ENCODE data around the gene SYVN1. TPM values are rescaled to one million over a fixed set of nuclear protein-coding genes. Genes with fewer than 3 reads are reported as not detected.
"Not testable (repeated sequence)": the region's sequence is repeated elsewhere in the genome, so short reads cannot be mapped to it uniquely, and the experiment has no call there.

The SYVN1 gene
- total and polyA plus RNA-seq, 2 donors: 3.6 to 22.7 TPM

DNA sequence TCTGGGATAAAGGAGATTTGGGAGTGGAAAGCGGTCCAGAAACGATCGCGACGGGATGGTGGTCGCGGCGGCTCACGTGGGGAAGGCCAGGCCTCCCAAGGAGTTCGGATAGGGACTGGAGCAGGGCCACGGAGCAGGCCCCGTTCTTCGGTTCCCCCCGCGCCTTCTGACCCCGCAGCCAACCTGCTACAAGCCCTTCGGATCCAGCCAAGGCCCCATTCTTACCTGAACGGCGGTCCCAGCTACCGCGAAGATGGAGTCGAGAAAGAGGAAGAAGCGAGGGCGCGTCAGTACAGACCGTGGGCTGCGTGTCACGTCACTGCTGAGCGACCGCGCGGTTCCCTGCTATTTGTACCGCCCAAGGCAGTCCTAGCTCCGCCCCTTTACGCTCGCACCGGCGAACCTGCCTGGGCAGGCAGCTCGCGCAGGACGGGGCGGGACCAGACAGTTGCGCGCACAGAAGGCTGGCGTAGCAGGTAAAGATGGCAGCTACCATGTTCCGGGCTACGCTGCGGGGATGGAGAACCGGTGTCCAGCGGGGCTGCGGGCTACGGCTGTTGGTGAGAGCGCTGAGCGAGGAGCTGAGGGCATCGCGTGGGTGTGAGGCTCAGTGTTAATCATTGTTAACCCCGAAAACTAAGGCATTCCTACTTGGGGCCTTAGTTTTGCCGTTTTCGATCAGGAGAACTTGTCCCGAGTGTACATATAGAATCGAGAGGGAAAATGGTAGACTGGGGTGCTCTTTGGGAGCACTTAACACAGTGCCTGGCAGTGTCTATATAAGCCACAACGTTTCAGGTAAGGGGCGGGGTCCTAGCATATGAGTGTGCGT is 12.2 kb downstream of the SYVN1 start, which contains the start of the genes FAU and MRPL49:
FAU (minus strand) TSS at position 270 of the 832 bp plus-strand sequence. CDS start 321 bp downstream, outside the sequence.
MRPL49 (plus strand) TSS at position 457 of the 832 bp plus-strand sequence; CDS start at position 483, 26 bp downstream.
- Histone ChIP-seq H3K4me1 (ENCODE audit: control insufficient read depth in 2 of 2, insufficient read depth in 2 of 2, low read length in 2 of 2) (peaks cover 10 to 26% of the 10 kb centered on the region in 2 donors), H3K9me3 (ENCODE audit: control insufficient read depth in 2 of 2, insufficient read depth in 1 of 2, low read length in 1 of 2) (peaks cover 0 to under 1% of the 10 kb centered on the region in 2 donors), H3K27me3 (ENCODE audit: control insufficient read depth in 2 of 2, insufficient read depth in 1 of 2, low read length in 1 of 2) (no peaks in the 10 kb centered on the region), H3K27ac (ENCODE audit: low read depth in 1 of 2, low read length in 1 of 2) (peak within 1 kb of the TSS; percentile 92 to 93), H3K36me3 (ENCODE audit: control insufficient read depth in 2 of 2, insufficient read depth in 2 of 2, low read length in 1 of 2) (peaks cover 49 to 65% of the 10 kb centered on the region in 2 donors), H3K4me3 (ENCODE audit: low read length in 2 of 2) (peak within 1 kb of the TSS; percentile 71 to 81)
- DNase-seq (ENCODE audit: low read depth in 6 of 9, low spot score in 9 of 9): peak; percentile 96 to 99 (median 98)
- under 1% methylated on average over 64 of the region's 64 CpGs for WGBS

DNA sequence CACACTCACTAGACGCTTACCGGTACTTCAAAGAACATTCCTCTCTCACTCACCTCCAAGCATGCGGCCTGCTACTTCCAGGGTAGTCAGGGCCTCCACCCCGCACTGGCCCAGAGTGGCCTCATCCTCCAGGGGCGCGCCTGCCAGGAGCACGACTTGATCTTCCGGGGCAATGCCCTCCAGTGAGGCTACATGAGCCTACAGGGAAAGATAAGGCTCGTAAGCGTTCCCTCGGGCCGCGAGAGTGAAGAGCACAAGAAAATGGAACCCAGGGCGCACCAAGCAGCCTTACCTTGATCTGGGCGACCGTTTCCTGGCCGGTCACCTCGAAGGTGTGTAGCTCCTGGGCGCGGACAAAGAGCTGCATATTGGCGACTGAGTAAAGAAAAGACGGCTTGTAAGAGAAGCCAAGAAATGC is 12.9 kb downstream of the SYVN1 start:
- 4% methylated on average over 22 of the region's 22 CpGs for WGBS
- Histone ChIP-seq H3K27me3 (ENCODE audit: control insufficient read depth in 2 of 2, insufficient read depth in 1 of 2, low read length in 1 of 2) (no peaks in the 10 kb centered on the region), H3K4me3 (ENCODE audit: low read length in 2 of 2) (peak overlapping the region; percentile 71 to 81), H3K36me3 (ENCODE audit: control insufficient read depth in 2 of 2, insufficient read depth in 2 of 2, low read length in 1 of 2) (peaks cover 43 to 59% of the 10 kb centered on the region in 2 donors), H3K4me1 (ENCODE audit: control insufficient read depth in 2 of 2, insufficient read depth in 2 of 2, low read length in 2 of 2) (peaks cover 14 to 31% of the 10 kb centered on the region in 2 donors), H3K9me3 (ENCODE audit: control insufficient read depth in 2 of 2, insufficient read depth in 1 of 2, low read length in 1 of 2) (peaks cover 0 to 3% of the 10 kb centered on the region in 2 donors), H3K27ac (ENCODE audit: low read depth in 1 of 2, low read length in 1 of 2) (peak overlapping the region; percentile 92 to 93)
- no peak for DNase-seq (ENCODE audit: low read depth in 6 of 9, low spot score in 9 of 9)

DNA sequence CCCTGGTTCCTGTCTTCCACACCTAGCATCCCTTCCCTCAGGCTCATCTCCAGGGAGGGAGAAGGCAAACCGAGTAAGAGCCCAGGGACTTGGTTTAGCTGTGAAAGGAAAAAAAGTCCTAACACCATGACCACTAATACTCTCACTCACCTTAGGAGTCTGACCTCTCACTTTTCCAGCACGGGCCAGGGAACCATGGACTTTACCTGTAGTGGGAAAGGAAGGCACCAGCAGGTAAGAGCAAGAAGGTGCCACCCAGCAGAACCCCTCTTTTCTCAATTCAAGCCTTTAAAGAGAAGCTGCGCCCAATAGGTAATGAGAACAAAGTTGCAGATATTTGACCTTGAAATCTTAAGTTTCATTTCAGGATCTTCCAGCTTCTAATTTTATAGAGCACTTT is 13.5 kb downstream of the SYVN1 start:
- H3K4me1 ChIP-seq (ENCODE audit: control insufficient read depth in 2 of 2, insufficient read depth in 2 of 2, low read length in 2 of 2): peaks cover 17 to 38% of the 10 kb centered on the region in 2 donors
- peaks cover 38 to 59% of the 10 kb centered on the region in 2 donors for H3K36me3 ChIP-seq (ENCODE audit: control insufficient read depth in 2 of 2, insufficient read depth in 2 of 2, low read length in 1 of 2)
- H3K4me3 ChIP-seq (ENCODE audit: low read length in 2 of 2): peak overlapping the region; percentile 71 to 81
- H3K27me3 ChIP-seq (ENCODE audit: control insufficient read depth in 2 of 2, insufficient read depth in 1 of 2, low read length in 1 of 2): no peaks in the 10 kb centered on the region
- H3K27ac ChIP-seq (ENCODE audit: low read depth in 1 of 2, low read length in 1 of 2): peak overlapping the region in 1 of 2 donors; percentile 92
- DNase-seq (ENCODE audit: low read depth in 6 of 9, low spot score in 9 of 9): no peak
- WGBS: 96% methylated on average over 3 of the region's 3 CpGs
- H3K9me3 ChIP-seq (ENCODE audit: control insufficient read depth in 2 of 2, insufficient read depth in 1 of 2, low read length in 1 of 2): peaks cover 0 to 3% of the 10 kb centered on the region in 2 donors

GRCh38 chr11:65119670-65119995 is 14.7 kb downstream of the SYVN1 start:
- Histone ChIP-seq H3K36me3 (ENCODE audit: control insufficient read depth in 2 of 2, insufficient read depth in 2 of 2, low read length in 1 of 2) (peaks cover 35 to 52% of the 10 kb centered on the region in 2 donors), H3K4me1 (ENCODE audit: control insufficient read depth in 2 of 2, insufficient read depth in 2 of 2, low read length in 2 of 2) (peaks cover 17 to 45% of the 10 kb centered on the region in 2 donors), H3K27me3 (ENCODE audit: control insufficient read depth in 2 of 2, insufficient read depth in 1 of 2, low read length in 1 of 2) (no peaks in the 10 kb centered on the region), H3K9me3 (ENCODE audit: control insufficient read depth in 2 of 2, insufficient read depth in 1 of 2, low read length in 1 of 2) (peaks cover 0 to 3% of the 10 kb centered on the region in 2 donors), H3K27ac (ENCODE audit: low read depth in 1 of 2, low read length in 1 of 2) (no peak overlapping the region), H3K4me3 (ENCODE audit: low read length in 2 of 2) (no peak overlapping the region)
- DNase-seq (ENCODE audit: low read depth in 6 of 9, low spot score in 9 of 9): no peak

DNA sequence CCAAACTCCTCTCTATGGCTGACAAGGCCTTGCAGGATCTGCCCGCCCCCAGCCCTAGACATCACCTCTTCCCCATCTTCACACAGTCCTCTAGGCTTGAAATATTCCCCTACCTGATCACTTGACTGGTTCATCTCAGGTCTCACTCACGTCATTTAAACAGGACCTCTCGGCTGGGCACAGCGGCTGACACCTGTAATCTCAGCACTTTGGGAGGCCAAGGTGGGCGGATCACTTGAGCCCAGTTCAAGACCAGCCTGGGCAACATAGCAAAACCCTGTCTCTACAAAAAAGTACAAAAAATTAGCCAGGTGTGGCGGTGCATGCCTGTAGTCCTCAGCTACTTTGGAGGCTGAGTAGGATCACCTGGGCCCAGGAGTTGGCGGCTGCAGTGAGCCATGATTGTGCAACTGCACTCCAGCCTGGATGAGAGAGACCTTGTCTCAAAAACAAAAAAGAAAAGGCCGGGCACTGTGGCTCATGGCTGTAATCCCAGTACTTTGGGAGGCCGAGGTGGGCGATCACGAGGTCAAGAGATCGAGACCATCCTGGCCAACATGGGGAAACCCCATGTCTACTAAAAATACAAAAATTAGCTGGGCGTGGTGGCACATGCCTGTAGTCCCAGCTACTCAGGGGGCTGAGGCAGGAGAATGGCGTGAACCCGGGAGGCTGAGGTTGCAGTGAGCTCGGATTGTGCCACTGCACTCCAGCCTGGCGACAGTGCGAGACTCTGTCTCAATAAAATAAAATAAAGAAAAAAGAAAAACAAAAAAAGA is 15.2 kb downstream of the SYVN1 start:
- WGBS: 98% methylated on average over 18 of the region's 18 CpGs

GRCh38 chr11:65118097-65118837 is 16.1 kb downstream of the SYVN1 start:
- Histone ChIP-seq H3K36me3 (ENCODE audit: control insufficient read depth in 2 of 2, insufficient read depth in 2 of 2, low read length in 1 of 2) (peaks cover 30 to 46% of the 10 kb centered on the region in 2 donors), H3K27me3 (ENCODE audit: control insufficient read depth in 2 of 2, insufficient read depth in 1 of 2, low read length in 1 of 2) (no peaks in the 10 kb centered on the region), H3K9me3 (ENCODE audit: control insufficient read depth in 2 of 2, insufficient read depth in 1 of 2, low read length in 1 of 2) (peaks cover 0 to 3% of the 10 kb centered on the region in 2 donors), H3K27ac (ENCODE audit: low read depth in 1 of 2, low read length in 1 of 2) (peak overlapping the region in 1 of 2 donors; percentile 71), H3K4me1 (ENCODE audit: control insufficient read depth in 2 of 2, insufficient read depth in 2 of 2, low read length in 2 of 2) (peaks cover 20 to 51% of the 10 kb centered on the region in 2 donors), H3K4me3 (ENCODE audit: low read length in 2 of 2) (no peak overlapping the region)
- 95% methylated on average over 18 of the region's 18 CpGs for WGBS
- DNase-seq (ENCODE audit: low read depth in 6 of 9, low spot score in 9 of 9): no peak

More for the DNA sequence above, 15.2 kb downstream of the SYVN1 start:
- DNase-seq (ENCODE audit: low read depth in 6 of 9, low spot score in 9 of 9); H3K27ac ChIP-seq (ENCODE audit: low read depth in 1 of 2, low read length in 1 of 2); H3K9me3 ChIP-seq (ENCODE audit: control insufficient read depth in 2 of 2, insufficient read depth in 1 of 2, low read length in 1 of 2); H3K4me3 ChIP-seq (ENCODE audit: low read length in 2 of 2); H3K27me3 ChIP-seq (ENCODE audit: control insufficient read depth in 2 of 2, insufficient read depth in 1 of 2, low read length in 1 of 2): not testable (repeated sequence)
- Histone ChIP-seq H3K4me1 (ENCODE audit: control insufficient read depth in 2 of 2, insufficient read depth in 2 of 2, low read length in 2 of 2) (peaks cover 17 to 45% of the 10 kb centered on the region in 2 donors), H3K36me3 (ENCODE audit: control insufficient read depth in 2 of 2, insufficient read depth in 2 of 2, low read length in 1 of 2) (peaks cover 30 to 46% of the 10 kb centered on the region in 2 donors)

DNA sequence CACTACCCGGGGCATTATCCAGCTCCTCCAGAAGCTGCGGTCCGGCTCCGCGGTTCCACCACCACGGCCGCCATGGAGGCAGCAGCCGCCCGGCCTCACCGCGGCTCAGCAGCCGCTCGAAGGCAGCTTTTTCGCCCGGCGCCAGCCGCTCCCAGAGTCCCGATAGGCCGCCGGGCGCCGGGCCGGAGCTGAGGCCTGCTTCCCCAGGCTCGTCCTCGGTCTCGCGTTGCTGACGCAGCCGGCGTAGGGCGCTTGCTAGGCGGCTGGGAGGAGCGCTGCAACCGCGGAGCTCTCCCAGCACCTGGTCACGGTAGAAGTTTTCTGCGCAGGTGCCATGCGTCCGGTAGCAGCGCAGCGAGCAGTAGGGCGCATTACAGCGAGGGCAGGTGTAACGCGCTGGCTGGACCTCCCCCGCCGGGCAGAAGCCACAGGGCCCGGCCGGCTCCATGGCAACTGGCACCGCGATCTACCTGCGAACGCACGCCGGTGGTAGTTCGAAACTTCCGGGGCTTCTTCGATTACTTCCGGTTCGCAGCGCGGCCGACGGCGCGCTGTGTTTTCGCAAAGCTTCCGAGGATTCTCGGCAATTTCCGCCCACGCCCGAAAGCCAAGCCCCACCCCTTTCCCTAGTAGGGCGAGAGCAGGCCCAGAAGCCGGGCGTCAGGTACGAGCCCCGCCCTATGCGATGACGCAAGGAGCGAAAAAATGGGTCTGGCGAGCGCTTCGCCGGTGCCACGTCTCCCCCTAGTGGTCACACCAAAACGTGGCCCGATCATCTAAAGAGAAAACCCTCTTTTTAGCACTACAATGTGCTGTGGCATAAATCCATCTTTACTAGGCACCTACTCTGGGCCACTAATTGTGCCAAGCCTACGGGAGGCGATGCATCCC is 16.9 kb downstream of the SYVN1 start, which contains the start of gene ZNHIT2:
ZNHIT2 (minus strand) TSS at position 496 of the 891 bp plus-strand sequence; CDS start at position 448, 48 bp downstream.
- H3K27me3 ChIP-seq (ENCODE audit: control insufficient read depth in 2 of 2, insufficient read depth in 1 of 2, low read length in 1 of 2): peaks cover 0 to 3% of the 10 kb centered on the region in 2 donors
- H3K27ac ChIP-seq (ENCODE audit: low read depth in 1 of 2, low read length in 1 of 2): peak within 1 kb of the TSS; percentile 91 to 93
- H3K4me1 ChIP-seq (ENCODE audit: control insufficient read depth in 2 of 2, insufficient read depth in 2 of 2, low read length in 2 of 2): peaks cover 21 to 50% of the 10 kb centered on the region in 2 donors
- peaks cover 30 to 46% of the 10 kb centered on the region in 2 donors for H3K36me3 ChIP-seq (ENCODE audit: control insufficient read depth in 2 of 2, insufficient read depth in 2 of 2, low read length in 1 of 2)
- peak; percentile 97 to 100 (median 99) for DNase-seq (ENCODE audit: low read depth in 6 of 9, low spot score in 9 of 9)
- H3K9me3 ChIP-seq (ENCODE audit: control insufficient read depth in 2 of 2, insufficient read depth in 1 of 2, low read length in 1 of 2): peaks cover 0 to 9% of the 10 kb centered on the region in 2 donors
- under 1% methylated on average over 89 of the region's 89 CpGs for WGBS
- peak within 1 kb of the TSS; percentile 71 to 85 for H3K4me3 ChIP-seq (ENCODE audit: low read length in 2 of 2)

Data from thymus (tissue), 11 donors.